GM23338 (cell line): ENCODE data around the gene PNPLA7. TPM values are rescaled to one million over a fixed set of nuclear protein-coding genes. Genes with fewer than 3 reads are reported as not detected.

Source experiments
- ATAC-seq: fragments of 200-7000 bp; cut with Tn5 transposase; 3 replicates; pipeline ENCODE4 v1.9.1; 2020
- DNase-seq: peaks from one replicate; pipeline ENCODE4 v3.0.0-alpha.2; 2015; ENCODE audit warnings: low spot score
- H2AFZ ChIP-seq: fragments of 200-600 bp; sonication (generic); 2 replicates; pipeline ENCODE4 v1.8.0; 2016; ENCODE audit warnings: antibody characterized with exemption, mild to moderate bottlenecking, moderate library complexity
- H3F3A ChIP-seq: fragments of 200-600 bp; sonication (generic); replicated peaks from 2 replicates; pipeline ENCODE4 v1.8.0; 2017; ENCODE audit warnings: antibody characterized with exemption, mixed run types, low read depth
- H3K27ac ChIP-seq: fragments of 200-600 bp; sonication (generic); 2 replicates; pipeline ENCODE4 v1.6.1; 2016; ENCODE audit warnings: low read depth
- H3K27me3 ChIP-seq: fragments of 200-600 bp; sonication (generic); 2 replicates; pipeline ENCODE4 v1.8.0; 2016; ENCODE audit warnings: mild to moderate bottlenecking, mixed run types, moderate library complexity; ENCODE audit not compliant: insufficient read depth
- H3K36me3 ChIP-seq: fragments of 200-600 bp; sonication (generic); 2 replicates; pipeline ENCODE4 v1.8.0; 2016; ENCODE audit warnings: mild to moderate bottlenecking; ENCODE audit not compliant: insufficient read depth
- H3K4me1 ChIP-seq: fragments of 200-600 bp; sonication (generic); 2 replicates; pipeline ENCODE4 v1.8.0; 2016; ENCODE audit warnings: mild to moderate bottlenecking, moderate library complexity; ENCODE audit not compliant: insufficient read depth
- H3K4me2 ChIP-seq: fragments of 200-600 bp; sonication (generic); 2 replicates; pipeline ENCODE4 v1.7.1; 2017; ENCODE audit warnings: mixed run types
- H3K4me3 ChIP-seq: fragments of 200-600 bp; sonication (generic); 2 replicates; pipeline ENCODE4 v1.6.1; 2016; ENCODE audit warnings: mixed run types
- H3K79me2 ChIP-seq: fragments of 200-600 bp; sonication (generic); replicated peaks from 2 replicates; pipeline ENCODE4 v1.8.0; 2017; ENCODE audit warnings: mild to moderate bottlenecking; ENCODE audit not compliant: insufficient read depth
- H3K9me2 ChIP-seq: fragments of 200-600 bp; sonication (generic); 2 replicates; pipeline ENCODE4 v1.8.0; 2017; ENCODE audit not compliant: insufficient read depth
- H4K20me1 ChIP-seq: fragments of 200-600 bp; sonication (generic); replicated peaks from 2 replicates; pipeline ENCODE4 v1.8.0; 2017; ENCODE audit warnings: mild to moderate bottlenecking; ENCODE audit not compliant: insufficient read depth
- H3K27ac Mint-ChIP-seq: 2 replicates; pipeline ENCODE4 v1.8.0; 2020; ENCODE audit warnings: inconsistent platforms, mild to moderate bottlenecking, moderate library complexity, mixed read lengths
- H3K27me3 Mint-ChIP-seq: 3 replicates; pipeline ENCODE4 v1.8.0; 2022; ENCODE audit warnings: low read depth, mild to moderate bottlenecking, moderate library complexity, mixed read lengths, inconsistent platforms; ENCODE audit not compliant: insufficient read depth, poor library complexity
- H3K36me3 Mint-ChIP-seq: 3 replicates; pipeline ENCODE4 v1.8.0; 2021; ENCODE audit warnings: low read depth, mild to moderate bottlenecking, inconsistent platforms, moderate library complexity, mixed read lengths
- H3K4me1 Mint-ChIP-seq: 3 replicates; pipeline ENCODE4 v1.8.0; 2020; ENCODE audit warnings: mild to moderate bottlenecking, inconsistent platforms, mixed read lengths
- H3K4me3 Mint-ChIP-seq: 3 replicates; pipeline ENCODE4 v1.8.0; 2021; ENCODE audit warnings: moderate library complexity, mild to moderate bottlenecking, inconsistent platforms, mixed read lengths
- H3K9me3 Mint-ChIP-seq: 3 replicates; pipeline ENCODE4 v1.8.0; 2020; ENCODE audit warnings: moderate library complexity, mild to moderate bottlenecking, inconsistent platforms, mixed read lengths
- CREB1 ChIP-seq: fragments of 250-450 bp; sonication (Bioruptor Pico); IDR thresholded peaks from 2 replicates; pipeline ENCODE4 v1.5.0; 2020; ENCODE audit warnings: low read depth, mild to moderate bottlenecking, moderate library complexity
- CTCF ChIP-seq, 2 experiments: fragments of 200-600 bp in 1 of 2; sonication (generic) in 1 of 2; conservative IDR thresholded peaks; 2 replicates each; pipeline versions ENCODE4 v1.5.1 to v1.6.1; 2016 to 2017; ENCODE audit warnings: antibody characterized with exemption in 2 of 2, low read depth in 2 of 2, mild to moderate bottlenecking in 2 of 2, moderate library complexity in 1 of 2
- EZH2 ChIP-seq: fragments of 200-600 bp; sonication (generic); IDR thresholded peaks from one replicate; pipeline ENCODE4 v1.8.0; 2017; ENCODE audit warnings: antibody characterized with exemption, mild to moderate bottlenecking, low read depth; ENCODE audit not compliant: unreplicated experiment
- EZH2phosphoT487 ChIP-seq: fragments of 200-600 bp; sonication (generic); IDR thresholded peaks from one replicate; pipeline ENCODE4 v1.8.1; 2018; ENCODE audit warnings: antibody characterized with exemption; ENCODE audit not compliant: unreplicated experiment
- JUNB ChIP-seq: IDR thresholded peaks from one replicate; pipeline ENCODE4 v1.6.1; 2016; ENCODE audit warnings: antibody characterized with exemption; ENCODE audit not compliant: unreplicated experiment
- NANOG ChIP-seq: IDR thresholded peaks from 2 replicates; pipeline ENCODE4 v1.6.1; 2016; ENCODE audit warnings: antibody characterized with exemption, borderline replicate concordance
- POLR2AphosphoS5 ChIP-seq: IDR thresholded peaks from 2 replicates; pipeline ENCODE4 v1.6.1; 2016; ENCODE audit warnings: antibody characterized with exemption, low read depth
- STAT1 ChIP-seq: IDR thresholded peaks from one replicate; pipeline ENCODE4 v1.6.1; 2016; ENCODE audit warnings: antibody characterized with exemption; ENCODE audit not compliant: unreplicated experiment
- ZNF114 ChIP-seq: fragments of 250-450 bp; sonication (Bioruptor Pico); IDR thresholded peaks from 2 replicates; pipeline ENCODE4 v1.5.0; 2020; ENCODE audit warnings: mild to moderate bottlenecking, moderate library complexity
- ZNF331 ChIP-seq: fragments of 250-450 bp; sonication (Bioruptor Pico); IDR thresholded peaks from 2 replicates; pipeline ENCODE4 v1.5.0; 2020; ENCODE audit warnings: low read depth, mild to moderate bottlenecking, moderate library complexity
- polyA plus RNA-seq: library from polyadenylated mRNA; unstranded; fragments of >200 nt; fragmentation: Nextera tagmentation; extraction: Ambion mirVana; gene quantifications from 2 replicates; pipeline ENCODE4 v1.2.1, GENCODE V29; 2016
- total RNA-seq: library from RNA; depleted of rRNA; stranded (reverse); fragments of >200 nt; shearing (Covaris generic); gene quantifications from 2 replicates; pipeline ENCODE4 v1.2.3, GENCODE V29; 2014
- TF ChIP-seq, protein P1 (sequence below): IDR thresholded peaks from 2 replicates; pipeline ENCODE4 v1.6.1; 2016; ENCODE audit warnings: antibody characterized with exemption
- TF ChIP-seq, protein P2 (sequence below): IDR thresholded peaks from one replicate; pipeline ENCODE4 v1.6.1; 2018; ENCODE audit warnings: antibody characterized with exemption; ENCODE audit not compliant: unreplicated experiment
- TF ChIP-seq, protein P3 (sequence below): fragments of 250-450 bp; sonication (Bioruptor Pico); IDR thresholded peaks from 2 replicates; pipeline ENCODE4 v1.5.0; 2020; ENCODE audit warnings: mild to moderate bottlenecking, moderate library complexity

PNPLA7 gene
- total and polyA plus RNA-seq, 2 experiments from 2014 or later, result 0.45 to 0.80 TPM

DNA sequence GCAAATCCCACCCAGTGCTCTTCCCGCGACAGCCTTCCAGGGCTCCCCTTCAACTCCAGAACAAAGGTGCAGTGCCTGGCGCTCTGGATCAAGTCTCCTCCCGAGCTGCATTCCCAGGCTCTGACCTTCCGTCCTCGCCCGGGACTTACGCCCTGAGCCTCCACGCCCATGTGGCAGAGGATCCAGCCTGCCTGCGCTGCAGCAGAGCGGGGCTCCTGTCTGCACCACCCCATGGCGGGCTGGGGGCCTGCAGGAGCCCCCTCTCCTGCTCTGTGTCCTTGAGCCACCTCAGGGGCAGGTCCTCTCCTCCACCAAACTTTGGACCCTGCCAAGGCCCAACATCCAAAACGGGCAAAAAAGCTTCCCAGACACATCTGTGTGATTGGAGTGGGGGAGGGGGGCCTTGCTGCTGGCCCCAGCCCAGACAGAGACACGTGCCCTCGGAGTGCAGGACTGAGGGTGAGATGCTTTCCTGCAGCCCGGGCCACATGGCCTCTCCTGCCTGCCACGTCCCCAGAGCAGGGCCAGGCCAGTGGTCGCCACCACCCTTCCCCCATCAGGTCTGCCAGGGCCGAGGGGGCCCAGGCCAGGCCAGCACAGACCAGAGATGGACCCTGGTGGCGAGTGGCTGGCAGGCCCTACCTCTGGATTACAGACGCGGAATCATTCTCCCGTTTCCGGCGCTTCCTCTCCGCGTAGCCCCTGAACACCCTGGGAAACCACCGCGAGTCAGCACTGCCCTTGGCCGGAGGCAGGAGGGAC lies 95.4 kb downstream of the PNPLA7 start:
- Histone ChIP-seq H3K79me2 (no peaks in the 10 kb centered on the region), H3K36me3 (peaks cover 6% of the 10 kb centered on the region; the same call in 1 of the 2 replicates), H3K4me1 (peaks cover 6% of the 10 kb centered on the region; the same call in 1 of the 2 replicates), H3K4me3 (peak overlapping the region; percentile 58), H3K27me3 (no peaks in the 10 kb centered on the region), H3K27ac (0 out of 2 replicates have a peak overlapping the region, but pooled peaks have one; percentile 69), H2AFZ (no peak overlapping the region), H4K20me1 (no peaks in the 10 kb centered on the region; the same call in 1 of the 2 replicates), H3K4me2 (peak overlapping the region; percentile 83), H3F3A (0 out of 2 replicates have a peak, but pooled peaks cover 3% of the 10 kb centered on the region), H3K9me2 (no peaks in the 10 kb centered on the region)
- Mint-ChIP-seq H3K27ac (peak overlapping the region; percentile 86), H3K27me3 (peaks cover 6% of the 10 kb centered on the region), H3K4me3 (peak overlapping the region; percentile 71), H3K4me1 (peaks cover 7% of the 10 kb centered on the region; the same call in 2 of the 3 replicates), H3K9me3 (no peaks in the 10 kb centered on the region), H3K36me3 (peaks cover 3% of the 10 kb centered on the region; the same call in 1 of the 3 replicates)
- DNase-seq (peak; percentile 83), ATAC-seq (peak; percentile 48)
- TF ChIP-seq, protein P1, sequence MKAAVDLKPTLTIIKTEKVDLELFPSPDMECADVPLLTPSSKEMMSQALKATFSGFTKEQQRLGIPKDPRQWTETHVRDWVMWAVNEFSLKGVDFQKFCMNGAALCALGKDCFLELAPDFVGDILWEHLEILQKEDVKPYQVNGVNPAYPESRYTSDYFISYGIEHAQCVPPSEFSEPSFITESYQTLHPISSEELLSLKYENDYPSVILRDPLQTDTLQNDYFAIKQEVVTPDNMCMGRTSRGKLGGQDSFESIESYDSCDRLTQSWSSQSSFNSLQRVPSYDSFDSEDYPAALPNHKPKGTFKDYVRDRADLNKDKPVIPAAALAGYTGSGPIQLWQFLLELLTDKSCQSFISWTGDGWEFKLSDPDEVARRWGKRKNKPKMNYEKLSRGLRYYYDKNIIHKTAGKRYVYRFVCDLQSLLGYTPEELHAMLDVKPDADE, result no peak
- TF ChIP-seq ZNF331 (CRISPR knock-in tag) (no peak), ZNF114 (CRISPR knock-in tag) (no peak), EZH2 (no peak), NANOG (no peak), CREB1 (no peak), EZH2phosphoT487 (no peak), CTCF (conservative IDR thresholded peaks at IDR 0.05; ENCODE audit: low read depth in 2 of 2) (no peak), JUNB (no peak), STAT1 (no peak), POLR2AphosphoS5 (no peak)
- TF ChIP-seq, protein P2, sequence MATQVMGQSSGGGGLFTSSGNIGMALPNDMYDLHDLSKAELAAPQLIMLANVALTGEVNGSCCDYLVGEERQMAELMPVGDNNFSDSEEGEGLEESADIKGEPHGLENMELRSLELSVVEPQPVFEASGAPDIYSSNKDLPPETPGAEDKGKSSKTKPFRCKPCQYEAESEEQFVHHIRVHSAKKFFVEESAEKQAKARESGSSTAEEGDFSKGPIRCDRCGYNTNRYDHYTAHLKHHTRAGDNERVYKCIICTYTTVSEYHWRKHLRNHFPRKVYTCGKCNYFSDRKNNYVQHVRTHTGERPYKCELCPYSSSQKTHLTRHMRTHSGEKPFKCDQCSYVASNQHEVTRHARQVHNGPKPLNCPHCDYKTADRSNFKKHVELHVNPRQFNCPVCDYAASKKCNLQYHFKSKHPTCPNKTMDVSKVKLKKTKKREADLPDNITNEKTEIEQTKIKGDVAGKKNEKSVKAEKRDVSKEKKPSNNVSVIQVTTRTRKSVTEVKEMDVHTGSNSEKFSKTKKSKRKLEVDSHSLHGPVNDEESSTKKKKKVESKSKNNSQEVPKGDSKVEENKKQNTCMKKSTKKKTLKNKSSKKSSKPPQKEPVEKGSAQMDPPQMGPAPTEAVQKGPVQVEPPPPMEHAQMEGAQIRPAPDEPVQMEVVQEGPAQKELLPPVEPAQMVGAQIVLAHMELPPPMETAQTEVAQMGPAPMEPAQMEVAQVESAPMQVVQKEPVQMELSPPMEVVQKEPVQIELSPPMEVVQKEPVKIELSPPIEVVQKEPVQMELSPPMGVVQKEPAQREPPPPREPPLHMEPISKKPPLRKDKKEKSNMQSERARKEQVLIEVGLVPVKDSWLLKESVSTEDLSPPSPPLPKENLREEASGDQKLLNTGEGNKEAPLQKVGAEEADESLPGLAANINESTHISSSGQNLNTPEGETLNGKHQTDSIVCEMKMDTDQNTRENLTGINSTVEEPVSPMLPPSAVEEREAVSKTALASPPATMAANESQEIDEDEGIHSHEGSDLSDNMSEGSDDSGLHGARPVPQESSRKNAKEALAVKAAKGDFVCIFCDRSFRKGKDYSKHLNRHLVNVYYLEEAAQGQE, result no peak
- TF ChIP-seq, protein P3, sequence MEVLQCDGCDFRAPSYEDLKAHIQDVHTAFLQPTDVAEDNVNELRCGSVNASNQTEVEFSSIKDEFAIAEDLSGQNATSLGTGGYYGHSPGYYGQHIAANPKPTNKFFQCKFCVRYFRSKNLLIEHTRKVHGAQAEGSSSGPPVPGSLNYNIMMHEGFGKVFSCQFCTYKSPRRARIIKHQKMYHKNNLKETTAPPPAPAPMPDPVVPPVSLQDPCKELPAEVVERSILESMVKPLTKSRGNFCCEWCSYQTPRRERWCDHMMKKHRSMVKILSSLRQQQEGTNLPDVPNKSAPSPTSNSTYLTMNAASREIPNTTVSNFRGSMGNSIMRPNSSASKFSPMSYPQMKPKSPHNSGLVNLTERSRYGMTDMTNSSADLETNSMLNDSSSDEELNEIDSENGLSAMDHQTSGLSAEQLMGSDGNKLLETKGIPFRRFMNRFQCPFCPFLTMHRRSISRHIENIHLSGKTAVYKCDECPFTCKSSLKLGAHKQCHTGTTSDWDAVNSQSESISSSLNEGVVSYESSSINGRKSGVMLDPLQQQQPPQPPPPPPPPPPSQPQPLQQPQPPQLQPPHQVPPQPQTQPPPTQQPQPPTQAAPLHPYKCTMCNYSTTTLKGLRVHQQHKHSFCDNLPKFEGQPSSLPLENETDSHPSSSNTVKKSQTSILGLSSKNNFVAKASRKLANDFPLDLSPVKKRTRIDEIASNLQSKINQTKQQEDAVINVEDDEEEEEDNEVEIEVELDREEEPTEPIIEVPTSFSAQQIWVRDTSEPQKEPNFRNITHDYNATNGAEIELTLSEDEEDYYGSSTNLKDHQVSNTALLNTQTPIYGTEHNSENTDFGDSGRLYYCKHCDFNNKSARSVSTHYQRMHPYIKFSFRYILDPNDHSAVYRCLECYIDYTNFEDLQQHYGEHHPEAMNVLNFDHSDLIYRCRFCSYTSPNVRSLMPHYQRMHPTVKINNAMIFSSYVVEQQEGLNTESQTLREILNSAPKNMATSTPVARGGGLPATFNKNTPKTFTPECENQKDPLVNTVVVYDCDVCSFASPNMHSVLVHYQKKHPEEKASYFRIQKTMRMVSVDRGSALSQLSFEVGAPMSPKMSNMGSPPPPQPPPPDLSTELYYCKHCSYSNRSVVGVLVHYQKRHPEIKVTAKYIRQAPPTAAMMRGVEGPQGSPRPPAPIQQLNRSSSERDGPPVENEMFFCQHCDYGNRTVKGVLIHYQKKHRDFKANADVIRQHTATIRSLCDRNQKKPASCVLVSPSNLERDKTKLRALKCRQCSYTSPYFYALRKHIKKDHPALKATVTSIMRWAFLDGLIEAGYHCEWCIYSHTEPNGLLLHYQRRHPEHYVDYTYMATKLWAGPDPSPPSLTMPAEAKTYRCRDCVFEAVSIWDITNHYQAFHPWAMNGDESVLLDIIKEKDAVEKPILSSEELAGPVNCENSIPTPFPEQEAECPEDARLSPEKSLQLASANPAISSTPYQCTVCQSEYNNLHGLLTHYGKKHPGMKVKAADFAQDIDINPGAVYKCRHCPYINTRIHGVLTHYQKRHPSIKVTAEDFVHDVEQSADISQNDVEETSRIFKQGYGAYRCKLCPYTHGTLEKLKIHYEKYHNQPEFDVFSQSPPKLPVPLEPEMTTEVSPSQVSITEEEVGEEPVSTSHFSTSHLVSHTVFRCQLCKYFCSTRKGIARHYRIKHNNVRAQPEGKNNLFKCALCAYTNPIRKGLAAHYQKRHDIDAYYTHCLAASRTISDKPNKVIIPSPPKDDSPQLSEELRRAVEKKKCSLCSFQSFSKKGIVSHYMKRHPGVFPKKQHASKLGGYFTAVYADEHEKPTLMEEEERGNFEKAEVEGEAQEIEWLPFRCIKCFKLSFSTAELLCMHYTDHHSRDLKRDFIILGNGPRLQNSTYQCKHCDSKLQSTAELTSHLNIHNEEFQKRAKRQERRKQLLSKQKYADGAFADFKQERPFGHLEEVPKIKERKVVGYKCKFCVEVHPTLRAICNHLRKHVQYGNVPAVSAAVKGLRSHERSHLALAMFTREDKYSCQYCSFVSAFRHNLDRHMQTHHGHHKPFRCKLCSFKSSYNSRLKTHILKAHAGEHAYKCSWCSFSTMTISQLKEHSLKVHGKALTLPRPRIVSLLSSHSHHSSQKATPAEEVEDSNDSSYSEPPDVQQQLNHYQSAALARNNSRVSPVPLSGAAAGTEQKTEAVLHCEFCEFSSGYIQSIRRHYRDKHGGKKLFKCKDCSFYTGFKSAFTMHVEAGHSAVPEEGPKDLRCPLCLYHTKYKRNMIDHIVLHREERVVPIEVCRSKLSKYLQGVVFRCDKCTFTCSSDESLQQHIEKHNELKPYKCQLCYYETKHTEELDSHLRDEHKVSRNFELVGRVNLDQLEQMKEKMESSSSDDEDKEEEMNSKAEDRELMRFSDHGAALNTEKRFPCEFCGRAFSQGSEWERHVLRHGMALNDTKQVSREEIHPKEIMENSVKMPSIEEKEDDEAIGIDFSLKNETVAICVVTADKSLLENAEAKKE (CRISPR knock-in tag), result no peak
